ENCODE results near the gene RAB22A.

RAB22A gene

GRCh38 chr20:58342104-58342945 lies 32.8 kb downstream of the RAB22A start:
- H3K27ac ChIP-seq: no peak overlapping the region
- peaks cover 0 to 4% of the 10 kb centered on the region in 2 experiments for H3K4me1 ChIP-seq (ENCODE audit: control insufficient read depth in 1 of 2, insufficient read depth in 1 of 2, low read depth in 1 of 2, low read length in 1 of 2)
- no peak for TF ChIP-seq CTCF (IDR thresholded peaks at IDR 0.05)
- H3K4me3 ChIP-seq (ENCODE audit: low read depth in 1 of 2, low read length in 1 of 2): no peak overlapping the region
- no peaks in the 10 kb centered on the region for H3K27me3 ChIP-seq
- H3K9me3 ChIP-seq: no peaks in the 10 kb centered on the region
- H3K36me3 ChIP-seq: peaks cover 39% of the 10 kb centered on the region

GRCh38 chr20:58344741-58345140 lies 35.2 kb downstream of the RAB22A start:
- TF ChIP-seq CTCF (IDR thresholded peaks at IDR 0.05): no peak
- Histone ChIP-seq H3K4me1 (ENCODE audit: control insufficient read depth in 1 of 2, insufficient read depth in 1 of 2, low read depth in 1 of 2, low read length in 1 of 2) (peaks cover 0 to 4% of the 10 kb centered on the region in 2 experiments), H3K4me3 (ENCODE audit: low read depth in 1 of 2, low read length in 1 of 2) (no peak overlapping the region), H3K27ac (no peak overlapping the region), H3K27me3 (no peaks in the 10 kb centered on the region), H3K36me3 (peaks cover 48% of the 10 kb centered on the region), H3K9me3 (no peaks in the 10 kb centered on the region)

- no peak for TF ChIP-seq CTCF (IDR thresholded peaks at IDR 0.05)
- H3K9me3 ChIP-seq: no peaks in the 10 kb centered on the region
- peaks cover 48% of the 10 kb centered on the region for H3K36me3 ChIP-seq
- H3K27ac ChIP-seq: no peak overlapping the region
- H3K4me3 ChIP-seq (ENCODE audit: low read depth in 1 of 2, low read length in 1 of 2): no peak overlapping the region
- H3K27me3 ChIP-seq: no peaks in the 10 kb centered on the region
- no peaks in the 10 kb centered on the region for H3K4me1 ChIP-seq (ENCODE audit: control insufficient read depth in 1 of 2, insufficient read depth in 1 of 2, low read depth in 1 of 2, low read length in 1 of 2)
Measured at GRCh38 chr20:58349570-58349969, 40.1 kb downstream of the RAB22A start.

- no peak overlapping the region for H3K27ac ChIP-seq
Measured at GRCh38 chr20:58352468-58352867, 43.0 kb downstream of the RAB22A start.

GRCh38 chr20:58359441-58359840 lies 49.9 kb downstream of the RAB22A start:
- no peak overlapping the region for H3K27ac ChIP-seq
- no peaks in the 10 kb centered on the region for H3K27me3 ChIP-seq
- TF ChIP-seq CTCF (IDR thresholded peaks at IDR 0.05): no peak
- H3K4me1 ChIP-seq (ENCODE audit: control insufficient read depth in 1 of 2, insufficient read depth in 1 of 2, low read depth in 1 of 2, low read length in 1 of 2): no peaks in the 10 kb centered on the region
- no peak overlapping the region for H3K4me3 ChIP-seq (ENCODE audit: low read depth in 1 of 2, low read length in 1 of 2)
- peaks cover 83% of the 10 kb centered on the region for H3K36me3 ChIP-seq
- H3K9me3 ChIP-seq: no peaks in the 10 kb centered on the region

More at GRCh38 chr20:58352468-58352867, 43.0 kb downstream of the RAB22A start:
- Histone ChIP-seq H3K36me3 (peaks cover 51% of the 10 kb centered on the region), H3K4me3 (ENCODE audit: low read depth in 1 of 2, low read length in 1 of 2) (no peak overlapping the region), H3K9me3 (no peaks in the 10 kb centered on the region), H3K4me1 (ENCODE audit: control insufficient read depth in 1 of 2, insufficient read depth in 1 of 2, low read depth in 1 of 2, low read length in 1 of 2) (no peaks in the 10 kb centered on the region), H3K27me3 (no peaks in the 10 kb centered on the region)
- no peak for TF ChIP-seq CTCF (IDR thresholded peaks at IDR 0.05)
